GM12874 (cell line): Measurements from ENCODE around the gene STX2.

Experiments used
- TF ChIP-seq, protein P1 (sequence below): IDR thresholded peaks from 2 replicates; pipeline ENCODE4 v1.5.1; 2011; ENCODE audit warnings: low read depth, mild to moderate bottlenecking, control low read depth, low read length, moderate library complexity; ENCODE audit not compliant: insufficient read depth

Gene STX2

GRCh38 chr12:130813949-130814348, 25.1 kb downstream of the STX2 start:
- TF ChIP-seq, protein P1, sequence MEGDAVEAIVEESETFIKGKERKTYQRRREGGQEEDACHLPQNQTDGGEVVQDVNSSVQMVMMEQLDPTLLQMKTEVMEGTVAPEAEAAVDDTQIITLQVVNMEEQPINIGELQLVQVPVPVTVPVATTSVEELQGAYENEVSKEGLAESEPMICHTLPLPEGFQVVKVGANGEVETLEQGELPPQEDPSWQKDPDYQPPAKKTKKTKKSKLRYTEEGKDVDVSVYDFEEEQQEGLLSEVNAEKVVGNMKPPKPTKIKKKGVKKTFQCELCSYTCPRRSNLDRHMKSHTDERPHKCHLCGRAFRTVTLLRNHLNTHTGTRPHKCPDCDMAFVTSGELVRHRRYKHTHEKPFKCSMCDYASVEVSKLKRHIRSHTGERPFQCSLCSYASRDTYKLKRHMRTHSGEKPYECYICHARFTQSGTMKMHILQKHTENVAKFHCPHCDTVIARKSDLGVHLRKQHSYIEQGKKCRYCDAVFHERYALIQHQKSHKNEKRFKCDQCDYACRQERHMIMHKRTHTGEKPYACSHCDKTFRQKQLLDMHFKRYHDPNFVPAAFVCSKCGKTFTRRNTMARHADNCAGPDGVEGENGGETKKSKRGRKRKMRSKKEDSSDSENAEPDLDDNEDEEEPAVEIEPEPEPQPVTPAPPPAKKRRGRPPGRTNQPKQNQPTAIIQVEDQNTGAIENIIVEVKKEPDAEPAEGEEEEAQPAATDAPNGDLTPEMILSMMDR, result no peak

DNA sequence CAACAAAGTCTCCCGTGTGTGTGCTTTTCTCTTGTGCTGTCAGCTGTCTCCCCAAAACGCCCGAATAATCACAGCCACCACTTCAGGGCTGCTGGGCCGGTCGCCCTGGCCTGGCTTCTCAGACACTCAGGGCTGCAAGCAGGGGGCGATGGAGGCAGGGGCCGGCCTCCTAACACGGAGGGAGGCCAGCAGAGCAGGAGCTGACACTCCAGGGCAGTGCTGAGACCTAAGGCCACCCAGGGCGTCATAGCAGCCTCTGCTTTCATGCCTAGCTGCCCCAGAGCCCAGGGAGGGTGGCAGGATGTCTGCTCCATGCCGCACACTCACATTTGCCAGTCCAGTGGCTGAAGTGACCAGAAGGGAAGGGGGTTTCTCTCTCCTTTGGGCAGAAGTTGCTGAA, 25.6 kb downstream of the STX2 start:
- TF ChIP-seq, protein P1, result 0 out of 2 replicates have a peak, but pooled peaks have one; percentile 14

DNA sequence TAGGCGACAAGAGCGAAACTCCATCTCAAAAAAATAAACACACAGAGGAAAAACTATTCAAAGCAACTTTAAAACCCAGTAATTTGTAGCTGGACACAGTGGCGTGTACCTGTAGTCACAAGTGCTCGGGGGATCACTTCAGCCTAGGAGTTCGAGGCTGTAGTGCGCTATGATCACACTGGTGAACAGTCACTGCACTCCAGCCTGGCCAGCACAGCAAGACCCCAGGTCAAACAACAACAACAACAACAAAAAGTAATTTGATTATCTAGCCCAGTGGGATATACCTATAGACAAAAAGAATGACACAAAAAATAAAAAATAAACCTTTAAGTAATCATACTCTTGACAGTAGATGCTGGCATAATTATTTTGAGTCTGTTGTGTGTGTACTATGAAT, 29.3 kb downstream of the STX2 start:
- TF ChIP-seq, protein P1, result no peak

- TF ChIP-seq, protein P1, result no peak
Measured at GRCh38 chr12:130807309-130807708, 31.7 kb downstream of the STX2 start.

GRCh38 chr12:130806574-130806973, 32.5 kb downstream of the STX2 start:
- TF ChIP-seq, protein P1, result no peak

- TF ChIP-seq, protein P1, result no peak
Measured at GRCh38 chr12:130805635-130806034, 33.4 kb downstream of the STX2 start.

DNA sequence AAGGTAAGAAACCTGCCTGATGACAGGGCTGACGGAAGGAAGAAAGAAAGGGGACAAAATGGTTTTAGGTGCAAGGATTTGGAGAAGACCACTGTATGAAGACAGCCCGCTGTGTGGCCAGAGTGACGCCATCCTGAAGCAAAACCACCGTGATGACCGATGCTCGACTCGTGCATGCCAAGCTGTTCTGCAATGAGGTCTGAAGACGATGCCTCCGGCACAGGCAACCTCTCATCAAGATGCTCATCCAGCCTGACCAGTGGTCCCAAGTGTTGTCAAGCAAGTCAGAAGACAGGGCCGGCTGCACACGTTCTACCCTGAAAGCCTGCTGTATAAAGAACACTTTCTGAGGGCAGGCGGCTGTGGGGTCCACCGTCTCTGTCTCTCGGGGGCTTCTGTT, 34.8 kb downstream of the STX2 start:
- TF ChIP-seq, protein P1, result no peak

- TF ChIP-seq, protein P1, result no peak
Measured at GRCh38 chr12:130803702-130804101, 35.3 kb downstream of the STX2 start.
